NCI-H2029 (cell line): Measurements from ENCODE around the gene CTIF.

Experiments used
- DNase-seq: peaks from one replicate; lab custom pipeline; 2025; lab: John Stamatoyannopoulos, UW

Gene CTIF

GRCh38 chr18:48753691-48754090 lies 214.9 kb downstream of the CTIF start:
- DNase-seq, result no peak

- DNase-seq, result no peak
Measured at GRCh38 chr18:48754559-48754958, 215.7 kb downstream of the CTIF start.

- DNase-seq, result no peak
Measured at GRCh38 chr18:48754993-48755473, 216.2 kb downstream of the CTIF start.

GRCh38 chr18:48756511-48757226 lies 217.8 kb downstream of the CTIF start:
- DNase-seq, result no peak

- no peak for DNase-seq
Measured at GRCh38 chr18:48757367-48757766, 218.5 kb downstream of the CTIF start.

- no peak for DNase-seq
Measured at GRCh38 chr18:48757906-48758305, 219.1 kb downstream of the CTIF start.

- no peak for DNase-seq
Measured at GRCh38 chr18:48761582-48761981, 222.8 kb downstream of the CTIF start.

- no peak for DNase-seq
Measured at GRCh38 chr18:48762022-48762421, 223.2 kb downstream of the CTIF start.

GRCh38 chr18:48762836-48763718 lies 224.2 kb downstream of the CTIF start:
- no peak for DNase-seq

- no peak for DNase-seq
Measured at GRCh38 chr18:48763719-48764100, 224.9 kb downstream of the CTIF start.

GRCh38 chr18:48765053-48765452 lies 226.2 kb downstream of the CTIF start:
- no peak for DNase-seq

GRCh38 chr18:48766026-48766425 lies 227.2 kb downstream of the CTIF start:
- DNase-seq, result no peak

- no peak for DNase-seq
Measured at GRCh38 chr18:48766487-48766886, 227.7 kb downstream of the CTIF start.

- no peak for DNase-seq
Measured at GRCh38 chr18:48767090-48767690, 228.4 kb downstream of the CTIF start.

GRCh38 chr18:48769006-48769636 lies 230.3 kb downstream of the CTIF start:
- DNase-seq, result no peak

- no peak for DNase-seq
Measured at GRCh38 chr18:48770243-48770642, 231.4 kb downstream of the CTIF start.

GRCh38 chr18:48771641-48772375 lies 233.0 kb downstream of the CTIF start:
- DNase-seq, result no peak

- no peak for DNase-seq
Measured at GRCh38 chr18:48772457-48772856, 233.6 kb downstream of the CTIF start.

GRCh38 chr18:48773821-48774220 lies 235.0 kb downstream of the CTIF start:
- DNase-seq, result no peak

GRCh38 chr18:48774941-48775340 lies 236.1 kb downstream of the CTIF start:
- DNase-seq, result no peak

GRCh38 chr18:48775372-48776155 lies 236.7 kb downstream of the CTIF start:
- no peak for DNase-seq
